NT2/D1 (cell line): Measurements from ENCODE around the gene NHLRC2.
"Not testable (repeated sequence)": the region's sequence is repeated elsewhere in the genome, so short reads cannot be mapped to it uniquely, and the experiment has no call there.

Experiments used
- DNase-seq: peaks from one replicate; pipeline ENCODE4 v3.0.0-alpha.2; 2011; ENCODE audit warnings: low read depth, low spot score
- H3K27me3 ChIP-seq: 2 replicates; pipeline ENCODE4 v1.6.0; 2011; ENCODE audit warnings: mild to moderate bottlenecking; ENCODE audit not compliant: insufficient read length, insufficient read depth
- H3K36me3 ChIP-seq: 2 replicates; pipeline ENCODE4 v1.6.1; 2011; ENCODE audit warnings: mild to moderate bottlenecking, low read length, mixed read lengths; ENCODE audit not compliant: insufficient read depth, insufficient read length
- H3K4me1 ChIP-seq: 2 replicates; pipeline ENCODE4 v1.5.1; 2011; ENCODE audit not compliant: insufficient read depth, insufficient read length
- H3K4me3 ChIP-seq: 2 replicates; pipeline ENCODE4 v1.5.1; 2011; ENCODE audit warnings: low read depth; ENCODE audit not compliant: insufficient read length
- H3K9ac ChIP-seq: 2 replicates; pipeline ENCODE4 v1.6.0; 2011; ENCODE audit warnings: low read depth; ENCODE audit not compliant: insufficient read length
- H3K9me3 ChIP-seq: 2 replicates; pipeline ENCODE4 v1.5.1; 2011; ENCODE audit warnings: mild to moderate bottlenecking, low read length; ENCODE audit not compliant: insufficient read depth
- SUZ12 ChIP-seq: IDR thresholded peaks from 2 replicates; pipeline ENCODE4 v1.6.1; 2011; ENCODE audit not compliant: insufficient read length, insufficient read depth; ENCODE audit errors: extremely low read depth
- YY1 ChIP-seq: IDR thresholded peaks from 2 replicates; pipeline ENCODE4 v1.6.1; 2011; ENCODE audit not compliant: insufficient read length, insufficient read depth
- ZNF274 ChIP-seq: IDR thresholded peaks from 2 replicates; pipeline ENCODE4 v1.6.1; 2011; ENCODE audit warnings: mild to moderate bottlenecking, low read depth, low read length

Gene NHLRC2

DNA sequence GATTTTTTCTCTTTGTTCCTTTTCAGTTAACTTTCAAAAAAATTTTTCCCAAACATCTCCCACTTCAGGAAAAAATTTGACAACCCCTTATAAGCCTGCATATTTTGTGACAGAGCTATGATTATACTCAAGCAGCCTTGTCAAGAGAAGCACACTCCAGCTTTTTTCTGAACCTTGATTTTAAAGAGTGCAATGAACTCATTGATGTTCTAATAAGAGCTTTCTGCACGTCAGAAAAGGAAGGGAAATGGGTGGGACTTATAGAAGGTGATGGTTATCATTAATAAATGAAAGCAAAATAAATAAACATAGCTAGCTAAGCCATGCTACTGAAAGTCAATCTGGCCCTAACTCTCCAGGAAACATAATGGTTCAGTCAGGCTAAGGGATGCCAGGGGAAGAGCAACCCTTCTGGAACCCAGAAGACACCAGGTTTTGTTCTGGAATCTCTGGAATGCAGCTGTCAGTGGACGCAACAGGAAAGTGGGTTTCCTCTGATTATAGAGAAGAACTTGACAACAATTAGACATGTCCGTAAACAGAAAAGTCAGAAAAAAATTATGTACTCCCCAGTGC, 76.1 kb downstream of the NHLRC2 start:
- DNase-seq, result no peak
- Histone ChIP-seq H3K4me3 (no peak overlapping the region), H3K36me3 (no peaks in the 10 kb centered on the region), H3K9ac (no peak overlapping the region), H3K4me1 (no peaks in the 10 kb centered on the region), H3K27me3 (no peaks in the 10 kb centered on the region), H3K9me3 (no peaks in the 10 kb centered on the region)
- no peak for TF ChIP-seq YY1
- no peak for TF ChIP-seq SUZ12
- TF ChIP-seq ZNF274, result no peak

DNA sequence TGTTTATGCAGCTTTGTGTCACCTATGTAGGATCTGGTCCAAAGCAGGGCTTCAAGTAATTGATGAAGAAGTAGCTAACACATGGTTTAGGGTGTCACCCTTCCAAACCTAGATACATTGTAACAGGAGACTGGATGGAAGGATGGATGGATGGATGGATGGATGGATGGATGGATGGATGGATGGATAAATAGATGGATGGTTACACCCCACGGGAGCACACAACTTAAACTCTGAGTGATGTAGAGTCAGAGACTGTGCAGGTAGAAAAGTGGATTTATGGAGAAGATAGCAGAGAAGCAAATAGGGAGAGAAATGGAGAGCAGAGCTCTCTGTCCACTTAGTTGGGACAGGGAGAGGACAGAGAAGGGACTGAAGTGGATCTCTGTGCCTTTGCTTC, 78.4 kb downstream of the NHLRC2 start:
- no peaks in the 10 kb centered on the region for H3K9me3 ChIP-seq
- H3K9ac ChIP-seq, result no peak overlapping the region
- no peaks in the 10 kb centered on the region for H3K36me3 ChIP-seq

DNA sequence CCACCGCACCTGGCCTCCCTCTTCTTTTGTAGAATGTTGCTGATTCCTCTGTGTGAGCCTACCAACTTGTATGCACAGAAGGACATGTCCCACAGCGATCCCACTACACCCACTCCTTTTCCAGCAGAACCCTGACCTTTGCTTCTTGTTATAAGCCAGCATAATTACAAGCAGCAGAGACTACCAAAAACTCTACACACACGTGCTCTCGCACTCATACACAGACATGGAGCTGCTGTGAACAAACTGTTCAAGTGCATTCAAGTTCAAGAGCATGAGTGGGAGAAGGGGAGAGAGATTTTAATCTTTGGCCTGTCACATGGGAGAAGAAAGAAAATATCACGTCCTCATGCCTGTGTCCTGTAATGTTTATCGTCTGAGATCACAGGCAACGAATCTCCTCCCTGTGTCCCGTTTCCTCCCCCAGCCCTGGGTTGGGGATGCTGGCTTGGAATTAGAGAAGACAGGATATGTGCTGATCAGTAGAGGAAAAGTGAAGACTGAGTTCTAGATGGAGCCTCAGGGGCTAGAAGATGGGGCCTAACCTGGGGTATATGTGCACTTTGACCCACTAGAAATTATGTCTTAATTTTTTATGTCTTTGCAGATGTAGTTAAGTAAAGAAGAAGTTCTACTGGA, 79.6 kb downstream of the NHLRC2 start:
- Histone ChIP-seq H3K9ac (no peak overlapping the region), H3K4me1 (no peaks in the 10 kb centered on the region), H3K4me3 (no peak overlapping the region), H3K36me3 (no peaks in the 10 kb centered on the region), H3K9me3 (no peaks in the 10 kb centered on the region), H3K27me3 (no peaks in the 10 kb centered on the region)
- no peak for DNase-seq
- no peak for TF ChIP-seq YY1
- no peak for TF ChIP-seq ZNF274
- no peak for TF ChIP-seq SUZ12

More for the DNA sequence above, 78.4 kb downstream of the NHLRC2 start:
- TF ChIP-seq SUZ12, result no peak
- no peak for TF ChIP-seq YY1
- no peak for TF ChIP-seq ZNF274
- H3K4me3 ChIP-seq, result no peak overlapping the region
- H3K27me3 ChIP-seq, result no peaks in the 10 kb centered on the region
- no peaks in the 10 kb centered on the region for H3K4me1 ChIP-seq
- DNase-seq, result no peak

DNA sequence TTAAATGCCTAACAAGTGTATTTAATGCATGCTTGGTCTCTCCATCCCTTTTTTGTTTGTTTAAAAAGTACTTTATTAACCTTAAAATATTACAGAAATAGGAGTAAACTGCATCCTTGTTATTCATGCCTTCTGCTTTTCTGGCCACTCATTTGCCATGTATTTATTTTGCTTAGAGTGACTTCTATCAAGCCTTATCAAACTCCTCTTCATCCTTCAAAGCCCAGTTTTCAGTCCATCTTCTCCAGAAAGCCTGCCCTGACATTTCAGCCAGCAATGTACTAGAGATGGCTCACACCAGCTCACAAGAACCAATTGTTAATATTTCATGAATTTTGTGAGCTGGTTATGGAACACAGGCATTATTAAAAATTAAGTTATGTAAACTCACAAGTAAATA, 82.8 kb downstream of the NHLRC2 start:
- Histone ChIP-seq H3K27me3 (no peaks in the 10 kb centered on the region), H3K9ac (no peak overlapping the region), H3K36me3 (no peaks in the 10 kb centered on the region), H3K9me3 (no peaks in the 10 kb centered on the region), H3K4me3 (no peak overlapping the region), H3K4me1 (no peaks in the 10 kb centered on the region)
- DNase-seq, result no peak
- TF ChIP-seq SUZ12, result no peak
- no peak for TF ChIP-seq ZNF274
- no peak for TF ChIP-seq YY1

DNA sequence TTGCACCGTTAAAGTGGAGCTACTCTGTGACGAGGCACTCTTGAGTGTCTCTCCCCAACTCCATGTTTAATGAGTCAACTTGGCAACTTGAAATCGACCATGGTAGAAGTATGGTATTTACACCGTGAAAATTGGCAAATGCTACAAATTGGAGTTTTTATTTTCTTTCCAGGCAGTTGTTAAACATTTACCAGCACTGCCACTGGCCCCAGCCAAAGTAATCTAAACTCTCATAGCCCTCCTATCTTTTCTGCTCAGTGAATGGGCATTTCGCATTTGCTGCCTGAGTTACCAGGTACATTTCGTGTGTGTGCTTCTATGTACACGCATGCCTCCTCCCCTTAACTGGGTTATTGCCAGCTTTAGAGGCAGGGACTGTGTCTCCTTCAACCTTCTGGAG, 83.3 kb downstream of the NHLRC2 start:
- no peaks in the 10 kb centered on the region for H3K9me3 ChIP-seq
- no peak for DNase-seq
- H3K36me3 ChIP-seq, result no peaks in the 10 kb centered on the region
- H3K4me3 ChIP-seq, result no peak overlapping the region
- H3K4me1 ChIP-seq, result no peaks in the 10 kb centered on the region
- no peak overlapping the region for H3K9ac ChIP-seq
- TF ChIP-seq ZNF274 (no peak), YY1 (no peak), SUZ12 (no peak)
- H3K27me3 ChIP-seq, result no peaks in the 10 kb centered on the region

DNA sequence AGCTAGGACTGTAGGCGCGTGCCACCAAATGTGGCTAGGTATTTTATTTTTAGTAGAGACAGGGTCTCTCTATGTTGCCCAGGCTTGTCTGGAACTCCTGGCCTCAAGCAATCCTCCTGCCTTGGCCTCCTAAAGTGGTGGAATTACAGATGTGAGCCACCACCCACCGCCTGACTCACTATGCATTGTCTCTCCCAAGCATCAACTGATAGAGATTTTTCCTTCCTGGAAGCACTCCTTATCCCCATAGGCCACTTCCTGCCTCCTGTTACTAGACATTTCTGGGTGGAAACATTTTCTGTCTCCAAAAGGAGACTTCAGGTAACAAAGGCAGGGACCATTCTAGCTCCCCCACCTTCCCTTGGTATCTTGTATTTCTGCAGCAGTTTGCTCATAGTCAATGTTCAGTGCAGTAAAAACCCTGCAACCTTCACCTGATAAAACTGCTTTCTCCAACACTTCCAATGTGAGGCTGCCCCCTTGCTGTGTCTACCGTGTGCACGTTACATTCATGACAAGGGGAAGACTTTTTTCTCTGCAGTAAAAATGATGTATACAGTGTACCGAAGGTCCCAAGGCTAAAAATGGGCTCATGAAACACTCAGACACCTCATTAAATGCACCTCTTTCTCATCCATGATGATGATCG, 84.9 kb downstream of the NHLRC2 start:
- Histone ChIP-seq H3K4me3 (no peak overlapping the region), H3K9ac (no peak overlapping the region), H3K9me3 (no peaks in the 10 kb centered on the region), H3K36me3 (no peaks in the 10 kb centered on the region), H3K27me3 (no peaks in the 10 kb centered on the region), H3K4me1 (no peaks in the 10 kb centered on the region)
- no peak for DNase-seq
- TF ChIP-seq SUZ12 (no peak), ZNF274 (no peak), YY1 (no peak)

DNA sequence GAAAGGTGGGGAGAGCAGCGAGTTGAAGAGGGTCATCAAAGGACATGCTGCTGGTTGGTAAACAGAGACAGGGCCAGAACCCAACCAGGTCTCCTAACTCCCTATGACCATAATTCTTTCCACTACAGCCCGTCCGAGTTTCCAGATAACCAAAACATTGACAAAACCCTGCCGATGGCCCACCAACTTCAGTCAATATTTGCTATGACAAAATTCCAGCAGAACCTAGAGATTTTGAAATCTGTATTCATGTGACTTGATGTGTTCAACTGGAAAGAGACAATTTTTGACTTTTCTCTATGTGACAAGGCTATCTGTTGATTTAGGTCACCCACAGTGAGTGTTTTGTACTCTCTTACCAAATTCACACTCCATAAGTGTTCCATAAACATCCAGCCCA, 86.7 kb downstream of the NHLRC2 start:
- no peaks in the 10 kb centered on the region for H3K4me1 ChIP-seq
- no peak overlapping the region for H3K9ac ChIP-seq
- no peak for DNase-seq
- H3K27me3 ChIP-seq, result no peaks in the 10 kb centered on the region
- no peaks in the 10 kb centered on the region for H3K9me3 ChIP-seq
- no peaks in the 10 kb centered on the region for H3K36me3 ChIP-seq
- H3K4me3 ChIP-seq, result no peak overlapping the region
- no peak for TF ChIP-seq ZNF274
- no peak for TF ChIP-seq SUZ12
- TF ChIP-seq YY1, result no peak

DNA sequence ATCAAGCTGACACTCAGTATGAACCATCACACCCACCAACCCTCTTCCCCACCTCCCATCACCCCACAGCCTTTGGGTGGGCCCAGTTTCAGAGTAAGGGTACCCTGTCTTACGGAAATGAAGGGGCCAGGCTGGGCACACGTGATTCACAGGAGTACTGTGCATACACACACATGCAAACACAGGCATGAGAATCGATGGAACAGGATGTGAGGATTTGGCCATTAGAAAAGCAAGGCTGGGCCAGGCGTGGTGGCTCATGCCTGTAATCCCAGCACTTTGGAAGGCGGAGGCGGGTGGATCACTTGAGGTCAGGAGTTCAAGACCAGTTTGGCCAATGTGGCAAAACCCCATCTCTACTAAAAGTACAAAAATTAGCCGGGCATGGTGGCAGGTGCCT, 88.7 kb downstream of the NHLRC2 start:
- not testable (repeated sequence) for H3K9ac ChIP-seq, H3K36me3 ChIP-seq, H3K4me1 ChIP-seq, H3K9me3 ChIP-seq, H3K27me3 ChIP-seq, DNase-seq, H3K4me3 ChIP-seq
